OCI-LY3 (cell line): ENCODE data around the gene PRKCE.

Source experiments
- H2AFZ ChIP-seq: fragments of 200-600, 300-600 bp; shearing (Covaris generic); 2 replicates; pipeline ENCODE4 v1.6.0; 2014; ENCODE audit warnings: antibody characterized with exemption, low read depth, low read length
- H3K27ac ChIP-seq: fragments of 200-600, 300-600 bp; sonication (generic); 2 replicates; pipeline ENCODE4 v1.5.1; 2014; ENCODE audit warnings: mild to moderate bottlenecking, low read length, moderate library complexity, mixed read lengths
- H3K27me3 ChIP-seq: fragments of 200-600, 300-600 bp; sonication (generic); 2 replicates; pipeline ENCODE4 v1.6.1; 2014; ENCODE audit warnings: low read depth, low read length, mixed read lengths
- H3K36me3 ChIP-seq: fragments of 200-600, 300-600 bp; sonication (generic); replicated peaks from 2 replicates; pipeline ENCODE3; 2014; ENCODE audit warnings: low read depth, low read length, mixed read lengths
- H3K4me1 ChIP-seq: fragments of 300-600, 200-600 bp; sonication (generic); 2 replicates; pipeline ENCODE4 v1.6.1; 2014; ENCODE audit warnings: low read length, mixed read lengths
- H3K4me2 ChIP-seq: fragments of 200-600, 300-600 bp; sonication (generic); 2 replicates; pipeline ENCODE4 v1.6.1; 2014; ENCODE audit warnings: low read length, mixed read lengths
- H3K4me3 ChIP-seq: fragments of 300-600, 200-600 bp; sonication (generic); 2 replicates; pipeline ENCODE4 v1.5.1; 2014; ENCODE audit warnings: antibody characterized with exemption, mild to moderate bottlenecking, low read length, moderate library complexity
- H3K79me2 ChIP-seq: fragments of 300-600, 200-600 bp; shearing (Covaris generic); 2 replicates; pipeline ENCODE4 v1.6.1; 2014; ENCODE audit warnings: mild to moderate bottlenecking, low read length, mixed read lengths
- H3K9ac ChIP-seq: fragments of 300-600, 200-600 bp; shearing (Covaris generic); 2 replicates; pipeline ENCODE4 v1.6.0; 2014; ENCODE audit warnings: mild to moderate bottlenecking, low read length, moderate library complexity
- H3K9me3 ChIP-seq: fragments of 200-600, 300-600 bp; shearing (Covaris generic); 2 replicates; pipeline ENCODE4 v1.6.1; 2014; ENCODE audit warnings: low read length, mixed read lengths; ENCODE audit not compliant: insufficient read depth
- H4K20me1 ChIP-seq: fragments of 200-600, 300-600 bp; sonication (generic); 2 replicates; pipeline ENCODE4 v1.6.1; 2016; ENCODE audit warnings: low read length, mixed read lengths; ENCODE audit not compliant: insufficient read depth
- EZH2phosphoT487 ChIP-seq: fragments of 200-600 bp; shearing (Covaris generic); IDR thresholded peaks from 2 replicates; pipeline ENCODE4 v1.6.1; 2018; ENCODE audit warnings: antibody characterized with exemption, mixed run types, low read depth
- TF ChIP-seq, protein P1 (sequence below): fragments of 200-600, 300-600 bp; sonication (generic); IDR thresholded peaks from 2 replicates; pipeline ENCODE4 v1.5.1; 2014; ENCODE audit warnings: antibody characterized with exemption, low read length, low read depth

The PRKCE gene

GRCh38 chr2:45802499-45803138 is 151.1 kb downstream of the PRKCE start:
- no peaks in the 10 kb centered on the region for H3K4me1 ChIP-seq
- TF ChIP-seq EZH2phosphoT487, result no peak
- TF ChIP-seq, protein P1, sequence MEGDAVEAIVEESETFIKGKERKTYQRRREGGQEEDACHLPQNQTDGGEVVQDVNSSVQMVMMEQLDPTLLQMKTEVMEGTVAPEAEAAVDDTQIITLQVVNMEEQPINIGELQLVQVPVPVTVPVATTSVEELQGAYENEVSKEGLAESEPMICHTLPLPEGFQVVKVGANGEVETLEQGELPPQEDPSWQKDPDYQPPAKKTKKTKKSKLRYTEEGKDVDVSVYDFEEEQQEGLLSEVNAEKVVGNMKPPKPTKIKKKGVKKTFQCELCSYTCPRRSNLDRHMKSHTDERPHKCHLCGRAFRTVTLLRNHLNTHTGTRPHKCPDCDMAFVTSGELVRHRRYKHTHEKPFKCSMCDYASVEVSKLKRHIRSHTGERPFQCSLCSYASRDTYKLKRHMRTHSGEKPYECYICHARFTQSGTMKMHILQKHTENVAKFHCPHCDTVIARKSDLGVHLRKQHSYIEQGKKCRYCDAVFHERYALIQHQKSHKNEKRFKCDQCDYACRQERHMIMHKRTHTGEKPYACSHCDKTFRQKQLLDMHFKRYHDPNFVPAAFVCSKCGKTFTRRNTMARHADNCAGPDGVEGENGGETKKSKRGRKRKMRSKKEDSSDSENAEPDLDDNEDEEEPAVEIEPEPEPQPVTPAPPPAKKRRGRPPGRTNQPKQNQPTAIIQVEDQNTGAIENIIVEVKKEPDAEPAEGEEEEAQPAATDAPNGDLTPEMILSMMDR, result no peak
- no peak overlapping the region for H3K4me2 ChIP-seq
- peaks cover 2% of the 10 kb centered on the region; the same call in 1 of the 2 replicates for H4K20me1 ChIP-seq
- H3K9ac ChIP-seq, result no peak overlapping the region
- no peak overlapping the region for H3K27ac ChIP-seq
- no peaks in the 10 kb centered on the region for H3K79me2 ChIP-seq
- H3K9me3 ChIP-seq, result no peaks in the 10 kb centered on the region
- peaks cover 3% of the 10 kb centered on the region; the same call in 1 of the 2 replicates for H3K27me3 ChIP-seq
- no peak overlapping the region for H3K4me3 ChIP-seq
- H2AFZ ChIP-seq, result no peak overlapping the region
- H3K36me3 ChIP-seq, result no peaks in the 10 kb centered on the region

DNA sequence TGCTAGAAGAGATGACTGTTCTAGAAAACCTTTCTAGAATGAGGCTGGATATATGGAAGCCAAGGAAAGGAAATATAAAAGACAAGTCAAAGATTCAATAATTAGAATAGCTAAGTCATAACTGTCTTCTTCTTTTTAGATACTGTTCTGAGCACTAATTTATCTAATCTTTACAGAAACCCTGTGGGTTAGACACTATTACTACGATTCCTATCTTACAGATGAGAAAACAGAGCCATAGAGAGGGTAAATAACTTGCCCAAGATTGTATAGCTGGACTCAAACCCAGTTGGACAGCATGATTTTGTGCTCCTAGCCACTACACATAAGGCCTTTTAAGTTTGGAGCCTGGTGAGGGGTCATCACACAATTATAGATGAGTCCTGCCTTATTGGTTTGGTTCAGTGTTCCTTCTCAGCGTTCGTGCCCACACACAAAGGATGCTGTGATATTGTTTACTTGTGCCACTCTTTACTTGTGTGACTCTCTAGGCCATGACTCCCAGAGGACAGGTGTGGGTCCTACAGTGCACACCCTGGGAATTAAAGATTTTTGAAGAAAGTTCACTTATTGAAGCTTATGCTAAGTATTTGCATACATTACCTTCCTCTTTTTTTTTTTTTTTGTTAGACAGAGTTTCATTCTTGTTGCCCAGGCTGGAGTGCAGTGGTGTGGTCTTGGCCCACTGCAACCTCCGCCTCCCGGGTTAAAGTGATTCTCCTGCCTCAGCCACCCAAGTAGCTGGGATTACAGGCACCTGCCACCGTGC is 153.7 kb downstream of the PRKCE start:
- Histone ChIP-seq H3K36me3 (no peaks in the 10 kb centered on the region), H4K20me1 (peaks cover 2% of the 10 kb centered on the region; the same call in 1 of the 2 replicates), H3K4me2 (no peak overlapping the region), H3K79me2 (no peaks in the 10 kb centered on the region), H3K4me3 (no peak overlapping the region), H3K27me3 (no peaks in the 10 kb centered on the region), H3K9ac (no peak overlapping the region), H3K9me3 (no peaks in the 10 kb centered on the region), H3K4me1 (no peaks in the 10 kb centered on the region), H3K27ac (no peak overlapping the region), H2AFZ (no peak overlapping the region)
- TF ChIP-seq EZH2phosphoT487, result no peak
- TF ChIP-seq, protein P1, result no peak

GRCh38 chr2:45806563-45807358 is 155.3 kb downstream of the PRKCE start:
- Histone ChIP-seq H3K79me2 (no peaks in the 10 kb centered on the region), H2AFZ (no peak overlapping the region), H3K9ac (no peak overlapping the region), H4K20me1 (peaks cover 2% of the 10 kb centered on the region; the same call in 1 of the 2 replicates), H3K36me3 (no peaks in the 10 kb centered on the region), H3K4me2 (no peak overlapping the region), H3K27me3 (peaks cover 7% of the 10 kb centered on the region; the same call in 1 of the 2 replicates), H3K4me3 (no peak overlapping the region), H3K9me3 (no peaks in the 10 kb centered on the region), H3K27ac (no peak overlapping the region), H3K4me1 (no peaks in the 10 kb centered on the region)
- TF ChIP-seq, protein P1, result no peak
